HFFc6 (cell line): Measurements from ENCODE around the gene SUPT4H1. TPM values are rescaled to one million over a fixed set of nuclear protein-coding genes. Genes with fewer than 3 reads are reported as not detected.

ENCODE experiments used
- DNase-seq: peaks from one replicate; pipeline ENCODE4 v3.0.0-alpha.2; 2018
- H3K27ac Mint-ChIP-seq: 2 replicates; pipeline ENCODE4 v1.8.0; 2020; ENCODE audit warnings: mild to moderate bottlenecking, mixed read lengths
- H3K27me3 Mint-ChIP-seq: 2 replicates; pipeline ENCODE4 v1.8.0; 2021; ENCODE audit warnings: mild to moderate bottlenecking, moderate library complexity, mixed read lengths; ENCODE audit not compliant: insufficient read depth
- H3K36me3 Mint-ChIP-seq: 2 replicates; pipeline ENCODE4 v1.8.0; 2021; ENCODE audit warnings: low read depth, mixed read lengths
- H3K4me1 Mint-ChIP-seq: 2 replicates; pipeline ENCODE4 v1.8.0; 2020; ENCODE audit warnings: low read depth, mixed read lengths
- H3K4me3 Mint-ChIP-seq: 2 replicates; pipeline ENCODE4 v1.8.0; 2020; ENCODE audit warnings: mild to moderate bottlenecking, moderate library complexity, mixed read lengths
- H3K9me3 Mint-ChIP-seq: 2 replicates; pipeline ENCODE4 v1.8.0; 2020; ENCODE audit warnings: mild to moderate bottlenecking, mixed read lengths
- total RNA-seq, 6 experiments: library from RNA; stranded (reverse); fragmentation: NEBNext Ultra II Directional; extraction: Animal tissue kit (Norgen Biotek cat#: 25700); gene quantifications; 2 replicates in 1 of 6; 3 replicates in 5 of 6; pipeline ENCODE4 v1.2.3, GENCODE V29; 2021
- TF ChIP-seq, protein P1 (sequence below): fragments of 200-600 bp; sonication (generic); IDR thresholded peaks from 2 replicates; pipeline ENCODE4 v1.5.0; 2021; ENCODE audit warnings: antibody characterized with exemption, mild to moderate bottlenecking

The SUPT4H1 gene
- total RNA-seq, 6 experiments from 2014 or later, result 95.6 to 110 (median 105) TPM

GRCh38 chr17:58308173-58308984, 43.6 kb downstream of the SUPT4H1 start:
- Mint-ChIP-seq H3K4me1 (no peaks in the 10 kb centered on the region), H3K27ac (no peak overlapping the region), H3K27me3 (peaks cover 9% of the 10 kb centered on the region), H3K4me3 (no peak overlapping the region), H3K36me3 (no peaks in the 10 kb centered on the region), H3K9me3 (no peaks in the 10 kb centered on the region)
- no peak for DNase-seq
- TF ChIP-seq, protein P1, sequence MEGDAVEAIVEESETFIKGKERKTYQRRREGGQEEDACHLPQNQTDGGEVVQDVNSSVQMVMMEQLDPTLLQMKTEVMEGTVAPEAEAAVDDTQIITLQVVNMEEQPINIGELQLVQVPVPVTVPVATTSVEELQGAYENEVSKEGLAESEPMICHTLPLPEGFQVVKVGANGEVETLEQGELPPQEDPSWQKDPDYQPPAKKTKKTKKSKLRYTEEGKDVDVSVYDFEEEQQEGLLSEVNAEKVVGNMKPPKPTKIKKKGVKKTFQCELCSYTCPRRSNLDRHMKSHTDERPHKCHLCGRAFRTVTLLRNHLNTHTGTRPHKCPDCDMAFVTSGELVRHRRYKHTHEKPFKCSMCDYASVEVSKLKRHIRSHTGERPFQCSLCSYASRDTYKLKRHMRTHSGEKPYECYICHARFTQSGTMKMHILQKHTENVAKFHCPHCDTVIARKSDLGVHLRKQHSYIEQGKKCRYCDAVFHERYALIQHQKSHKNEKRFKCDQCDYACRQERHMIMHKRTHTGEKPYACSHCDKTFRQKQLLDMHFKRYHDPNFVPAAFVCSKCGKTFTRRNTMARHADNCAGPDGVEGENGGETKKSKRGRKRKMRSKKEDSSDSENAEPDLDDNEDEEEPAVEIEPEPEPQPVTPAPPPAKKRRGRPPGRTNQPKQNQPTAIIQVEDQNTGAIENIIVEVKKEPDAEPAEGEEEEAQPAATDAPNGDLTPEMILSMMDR, result peak; percentile 51

DNA sequence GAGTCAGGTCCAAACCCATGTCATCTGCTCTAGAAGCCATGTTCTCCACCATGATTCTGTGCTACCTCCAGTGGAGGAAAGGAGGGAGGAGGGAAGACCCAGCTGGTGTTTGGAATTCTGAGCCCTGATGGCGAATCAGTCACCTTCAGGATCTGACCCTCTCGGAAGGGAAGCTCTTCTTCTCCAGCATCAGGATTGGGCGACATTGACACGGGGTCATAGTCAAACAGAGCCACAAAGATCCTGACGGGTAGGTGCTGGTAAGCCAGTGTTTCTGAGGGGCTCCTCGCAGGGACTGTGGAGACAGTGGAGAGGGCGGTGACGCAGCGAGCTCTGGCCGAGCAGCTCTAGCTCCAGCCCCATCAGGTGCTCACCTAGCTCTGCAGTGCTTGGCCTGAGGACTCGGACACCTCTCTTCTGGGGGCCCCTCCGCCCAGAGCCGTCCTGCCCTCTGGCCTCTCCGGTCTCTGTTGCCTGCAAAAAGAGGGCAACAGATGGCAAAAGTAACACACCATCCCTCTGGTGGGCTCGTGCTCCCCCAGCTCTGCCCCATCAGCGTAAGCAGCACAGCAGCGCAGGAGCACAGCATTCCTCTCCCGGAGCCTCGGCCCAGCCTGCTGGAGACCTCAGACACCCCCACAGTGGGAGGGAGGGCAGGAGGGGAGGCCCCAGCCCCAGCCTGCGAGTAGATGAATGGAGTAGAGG, 44.4 kb downstream of the SUPT4H1 start:
- H3K36me3 Mint-ChIP-seq, result no peaks in the 10 kb centered on the region
- H3K4me1 Mint-ChIP-seq, result no peaks in the 10 kb centered on the region
- peaks cover 10% of the 10 kb centered on the region for H3K27me3 Mint-ChIP-seq
- H3K4me3 Mint-ChIP-seq, result no peak overlapping the region
- TF ChIP-seq, protein P1, result no peak
- no peaks in the 10 kb centered on the region for H3K9me3 Mint-ChIP-seq
- no peak for DNase-seq
- H3K27ac Mint-ChIP-seq, result no peak overlapping the region

- Mint-ChIP-seq H3K27me3 (peaks cover 10% of the 10 kb centered on the region), H3K27ac (no peak overlapping the region), H3K36me3 (no peaks in the 10 kb centered on the region), H3K4me3 (no peak overlapping the region), H3K9me3 (no peaks in the 10 kb centered on the region), H3K4me1 (no peaks in the 10 kb centered on the region)
- TF ChIP-seq, protein P1, result no peak
- no peak for DNase-seq
Observed at GRCh38 chr17:58306131-58306951, 45.7 kb downstream of the SUPT4H1 start.

DNA sequence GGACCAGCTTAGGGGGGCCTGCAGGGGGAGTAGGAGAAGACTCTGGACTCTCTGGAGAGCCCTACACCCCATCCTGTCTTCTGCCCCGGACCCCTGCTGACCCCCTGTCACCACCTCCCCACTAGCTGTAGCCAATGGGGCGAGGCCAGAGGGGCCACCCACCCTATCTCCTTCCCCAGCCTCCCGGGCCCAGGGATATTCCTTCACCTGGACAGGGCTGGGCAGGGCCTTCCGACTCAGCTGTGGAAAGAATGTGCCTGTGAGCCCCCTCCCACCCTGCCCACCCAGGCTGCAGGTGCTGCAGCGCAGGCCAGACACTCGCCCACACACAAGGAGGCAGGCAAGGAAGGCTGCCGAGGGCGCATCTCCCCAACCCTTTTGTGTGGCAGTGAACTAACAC, 46.4 kb downstream of the SUPT4H1 start:
- DNase-seq, result no peak
- H3K36me3 Mint-ChIP-seq, result no peaks in the 10 kb centered on the region
- no peak overlapping the region for H3K27ac Mint-ChIP-seq
- peaks cover 13% of the 10 kb centered on the region for H3K27me3 Mint-ChIP-seq
- H3K4me1 Mint-ChIP-seq, result no peaks in the 10 kb centered on the region
- H3K4me3 Mint-ChIP-seq, result no peak overlapping the region
- TF ChIP-seq, protein P1, result no peak
- H3K9me3 Mint-ChIP-seq, result no peaks in the 10 kb centered on the region

GRCh38 chr17:58304750-58305486, 47.1 kb downstream of the SUPT4H1 start:
- H3K36me3 Mint-ChIP-seq, result no peaks in the 10 kb centered on the region
- no peak overlapping the region for H3K27ac Mint-ChIP-seq
- TF ChIP-seq, protein P1, result no peak
- H3K9me3 Mint-ChIP-seq, result no peaks in the 10 kb centered on the region
- no peak overlapping the region for H3K4me3 Mint-ChIP-seq
- DNase-seq, result no peak
- H3K4me1 Mint-ChIP-seq, result no peaks in the 10 kb centered on the region
- H3K27me3 Mint-ChIP-seq, result peaks cover 14% of the 10 kb centered on the region
